OCI-LY3 (cell line): ENCODE results near the gene BTRC.

Experiments
- EZH2phosphoT487 ChIP-seq: fragments of 200-600 bp; shearing (Covaris generic); IDR thresholded peaks from 2 replicates; pipeline ENCODE4 v1.6.1; 2018; ENCODE audit warnings: antibody characterized with exemption, mixed run types, low read depth
- TF ChIP-seq, protein P1 (sequence below): fragments of 200-600, 300-600 bp; sonication (generic); IDR thresholded peaks from 2 replicates; pipeline ENCODE4 v1.5.1; 2014; ENCODE audit warnings: antibody characterized with exemption, low read length, low read depth

DNA sequence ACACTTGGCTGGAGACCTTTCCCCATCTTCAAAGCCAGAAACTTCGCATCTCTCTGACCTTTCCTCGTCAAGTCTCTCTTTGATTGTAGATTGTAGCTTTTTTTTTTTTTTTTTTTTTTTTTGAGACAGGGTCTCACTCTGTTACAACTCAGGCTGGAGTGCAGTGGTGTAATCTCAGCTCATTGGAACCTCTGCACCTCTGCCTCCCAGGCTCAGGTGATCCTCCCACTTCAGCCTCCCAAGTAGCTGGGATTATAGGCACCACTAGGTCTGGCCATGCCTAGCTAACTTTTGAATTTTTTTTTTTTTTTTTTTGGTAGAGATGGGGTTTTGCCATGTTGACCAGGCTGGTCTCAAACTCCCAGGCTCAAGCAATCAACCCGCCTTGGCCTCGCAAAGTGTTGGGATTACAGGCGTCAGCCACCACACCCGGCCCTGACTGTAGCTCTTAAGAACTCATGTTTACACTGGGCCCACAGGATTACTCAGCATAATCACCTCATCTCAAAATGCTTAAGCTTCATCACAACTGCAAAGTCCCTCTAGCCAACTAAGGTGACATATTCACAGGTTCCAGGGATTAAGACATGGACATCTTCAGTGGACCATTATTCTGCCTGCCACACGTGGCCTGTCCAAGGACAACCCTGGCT lies 222.4 kb downstream of the BTRC start:
- TF ChIP-seq, protein P1, sequence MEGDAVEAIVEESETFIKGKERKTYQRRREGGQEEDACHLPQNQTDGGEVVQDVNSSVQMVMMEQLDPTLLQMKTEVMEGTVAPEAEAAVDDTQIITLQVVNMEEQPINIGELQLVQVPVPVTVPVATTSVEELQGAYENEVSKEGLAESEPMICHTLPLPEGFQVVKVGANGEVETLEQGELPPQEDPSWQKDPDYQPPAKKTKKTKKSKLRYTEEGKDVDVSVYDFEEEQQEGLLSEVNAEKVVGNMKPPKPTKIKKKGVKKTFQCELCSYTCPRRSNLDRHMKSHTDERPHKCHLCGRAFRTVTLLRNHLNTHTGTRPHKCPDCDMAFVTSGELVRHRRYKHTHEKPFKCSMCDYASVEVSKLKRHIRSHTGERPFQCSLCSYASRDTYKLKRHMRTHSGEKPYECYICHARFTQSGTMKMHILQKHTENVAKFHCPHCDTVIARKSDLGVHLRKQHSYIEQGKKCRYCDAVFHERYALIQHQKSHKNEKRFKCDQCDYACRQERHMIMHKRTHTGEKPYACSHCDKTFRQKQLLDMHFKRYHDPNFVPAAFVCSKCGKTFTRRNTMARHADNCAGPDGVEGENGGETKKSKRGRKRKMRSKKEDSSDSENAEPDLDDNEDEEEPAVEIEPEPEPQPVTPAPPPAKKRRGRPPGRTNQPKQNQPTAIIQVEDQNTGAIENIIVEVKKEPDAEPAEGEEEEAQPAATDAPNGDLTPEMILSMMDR = no peak
- no peak for TF ChIP-seq EZH2phosphoT487
